Liver (tissue), 3 donors: ENCODE results near the gene HHAT.

Experiments used
- CTCF ChIP-seq: fragments of 150-350 bp; IDR thresholded peaks from 2 replicates; pipeline ENCODE4 v1.5.1; 2017; ENCODE audit warnings: improper control_type of control experiment, low read depth, low read length; ENCODE audit not compliant: missing input control
- EGR1 ChIP-seq, 2 donors: IDR thresholded peaks; 2 replicates each; pipeline ENCODE4 v1.6.1; 2016 to 2018; ENCODE audit warnings: antibody characterized with exemption in 2 of 2, low read depth in 2 of 2
- SP1 ChIP-seq: IDR thresholded peaks from 2 replicates; pipeline ENCODE4 v1.6.1; 2018; ENCODE audit warnings: antibody characterized with exemption, mild to moderate bottlenecking
- YY1 ChIP-seq: IDR thresholded peaks from 2 replicates; pipeline ENCODE4 v1.6.1; 2016; ENCODE audit warnings: antibody characterized with exemption, mild to moderate bottlenecking
- TF ChIP-seq, protein P1 (sequence below): IDR thresholded peaks from 2 replicates; pipeline ENCODE4 v1.6.1; 2016; ENCODE audit warnings: antibody characterized with exemption
- donor health status: healthy.
- donor health status: healthy.

GRCh38 chr1:210477328-210477924 is 148.7 kb downstream of the HHAT start:
- TF ChIP-seq EGR1 (IDR thresholded peaks at IDR 0.05; ENCODE audit: low read depth in 2 of 2) (no peak), SP1 (no peak), YY1 (no peak), CTCF (no peak)
- TF ChIP-seq, protein P1, sequence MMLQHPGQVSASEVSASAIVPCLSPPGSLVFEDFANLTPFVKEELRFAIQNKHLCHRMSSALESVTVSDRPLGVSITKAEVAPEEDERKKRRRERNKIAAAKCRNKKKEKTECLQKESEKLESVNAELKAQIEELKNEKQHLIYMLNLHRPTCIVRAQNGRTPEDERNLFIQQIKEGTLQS: no peak
